ENCODE data around the gene PHTF1.

GRCh38 chr1:113666126-113666525, 93.2 kb downstream of the PHTF1 start:
- no peak for TF ChIP-seq OSR1 (CRISPR knock-in tag; IDR thresholded peaks at IDR 0.05)
- no peak for TF ChIP-seq ZFP3 (CRISPR knock-in tag; IDR thresholded peaks at IDR 0.05)
- TF ChIP-seq PATZ1 (CRISPR knock-in tag; IDR thresholded peaks at IDR 0.05; ENCODE audit: borderline replicate concordance), result no peak
- TF ChIP-seq CSDC2 (CRISPR knock-in tag; IDR thresholded peaks at IDR 0.05), result no peak
- TF ChIP-seq CSRNP3 (CRISPR knock-in tag; IDR thresholded peaks at IDR 0.05), result no peak
- TF ChIP-seq ZNF70 (CRISPR knock-in tag; IDR thresholded peaks at IDR 0.05), result no peak
- TF ChIP-seq ZC3H10 (CRISPR knock-in tag; IDR thresholded peaks at IDR 0.05), result no peak
- TF ChIP-seq ZFP30 (CRISPR knock-in tag; IDR thresholded peaks at IDR 0.05), result no peak
- TF ChIP-seq ESRRG (CRISPR knock-in tag; IDR thresholded peaks at IDR 0.05), result no peak
- TF ChIP-seq BACH2 (CRISPR knock-in tag; IDR thresholded peaks at IDR 0.05; ENCODE audit: borderline replicate concordance), result no peak
- TF ChIP-seq RARB (CRISPR knock-in tag; IDR thresholded peaks at IDR 0.05), result no peak
- TF ChIP-seq TOX (CRISPR knock-in tag; IDR thresholded peaks at IDR 0.05; ENCODE audit: borderline replicate concordance), result no peak
